OCI-M2 (cell line): Measurements from ENCODE around the gene IDI2.

Source experiments
- DNase-seq: peaks from one replicate; lab custom pipeline; 2025; ENCODE audit not compliant: unreplicated experiment; lab: John Stamatoyannopoulos, UW

IDI2 gene

DNA sequence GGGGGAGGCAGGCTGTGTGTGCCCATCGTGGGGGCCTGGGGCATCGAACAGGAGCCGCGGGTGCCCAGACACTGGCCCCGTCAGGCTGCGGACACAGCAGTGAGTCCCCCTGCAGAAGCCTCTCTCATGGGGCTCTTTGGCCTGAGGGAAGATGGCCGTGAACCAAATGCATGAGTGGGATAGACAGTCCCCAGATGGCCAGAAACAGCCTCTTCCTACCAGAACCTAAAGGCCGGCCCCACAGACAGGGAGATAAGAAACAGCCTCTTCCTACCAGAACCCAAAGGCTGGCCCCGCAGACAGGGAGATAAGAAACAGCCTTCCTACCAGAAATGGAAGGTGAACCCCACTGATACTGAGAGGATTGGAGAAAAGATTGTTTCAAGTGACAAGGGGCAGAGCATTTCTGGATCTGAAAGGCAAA is 16.6 kb downstream of the IDI2 start:
- DNase-seq, result no peak

GRCh38 chr10:1007583-1007982 is 18.1 kb downstream of the IDI2 start:
- no peak for DNase-seq

DNA sequence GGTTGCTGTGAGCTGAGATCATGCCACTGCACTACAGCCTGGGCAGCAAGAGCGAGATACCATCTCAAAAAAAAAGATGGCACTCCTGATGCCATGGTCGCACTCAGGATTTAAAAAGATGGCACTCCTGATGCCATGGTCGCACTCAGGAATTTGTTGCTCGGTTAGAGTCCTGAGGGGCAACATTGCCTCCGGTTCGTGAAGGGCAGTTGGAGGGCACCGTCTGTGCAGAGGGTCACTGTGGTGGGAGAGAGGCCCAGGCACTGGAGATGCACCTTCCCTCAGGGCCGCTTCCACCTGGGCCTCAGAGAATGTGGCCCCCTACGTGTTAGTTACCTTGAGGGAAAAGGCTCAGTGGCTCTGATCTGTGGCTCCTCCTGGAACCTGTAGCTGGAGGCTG is 19.1 kb downstream of the IDI2 start:
- DNase-seq, result no peak

DNA sequence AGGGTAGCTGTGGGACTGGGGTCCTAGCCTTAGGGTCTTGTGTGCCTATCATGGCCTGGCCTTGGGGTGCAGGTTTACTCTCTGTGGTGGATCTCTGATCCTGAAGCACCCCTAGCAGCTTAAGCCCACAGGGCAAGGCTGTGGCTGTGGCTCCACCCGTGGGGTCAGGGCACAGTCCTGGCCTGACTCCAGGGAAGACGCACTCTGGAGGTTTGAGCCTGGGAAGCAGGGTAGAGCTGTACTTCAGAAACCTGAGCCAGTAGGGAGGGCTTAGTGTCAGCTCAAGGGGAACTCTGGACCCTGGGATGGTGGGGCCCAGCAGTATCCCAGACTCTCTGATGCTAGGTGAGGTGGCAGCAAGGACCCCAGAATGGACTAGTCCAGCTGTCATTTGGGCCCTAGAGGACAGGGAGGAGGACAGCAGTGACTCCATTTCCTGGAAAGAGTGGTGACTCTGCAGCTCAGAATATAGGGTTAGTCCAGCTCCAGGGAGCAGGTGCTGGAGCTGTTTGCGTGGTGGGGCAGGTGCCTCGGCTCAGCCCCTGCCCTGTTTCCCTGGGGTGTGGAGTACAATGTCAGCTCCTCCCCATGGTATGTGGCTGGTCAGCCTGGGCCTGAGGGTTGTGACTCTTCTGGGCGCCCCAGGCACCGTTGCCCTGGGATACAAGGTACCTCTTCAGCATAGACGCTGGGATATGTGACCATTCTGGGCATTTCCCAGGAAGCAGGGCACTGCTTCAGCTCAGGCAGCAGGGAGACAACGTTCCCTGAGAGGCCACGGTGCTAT is 21.6 kb downstream of the IDI2 start:
- DNase-seq, result no peak

DNA sequence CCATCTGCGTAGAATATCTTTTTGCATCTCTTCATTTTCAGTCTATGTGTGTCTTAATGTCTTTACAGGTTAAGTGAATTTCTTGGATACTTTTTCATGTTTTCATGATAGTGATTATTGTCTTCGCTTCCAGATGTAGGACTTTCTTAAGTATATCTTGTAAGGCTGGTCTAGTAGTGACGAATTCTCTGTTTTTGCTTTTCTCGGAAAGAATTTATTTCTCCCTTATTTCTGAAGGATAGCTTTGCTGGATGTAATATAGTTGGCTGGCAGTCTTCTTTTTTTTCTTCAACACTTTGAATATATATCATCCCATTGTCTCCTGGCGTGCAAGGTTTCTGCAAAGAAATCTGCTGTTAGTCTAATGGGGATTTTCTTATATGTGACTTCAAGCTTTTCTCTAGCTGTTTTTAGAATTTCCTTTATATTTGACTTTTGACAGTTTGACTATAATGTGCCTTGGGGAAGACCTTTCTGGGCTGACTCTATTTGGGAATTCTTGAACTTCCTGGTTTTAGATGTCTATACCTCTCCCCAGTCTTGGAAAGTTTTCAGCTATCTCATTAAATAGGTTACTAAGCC is 23.1 kb downstream of the IDI2 start:
- DNase-seq, result no peak

- DNase-seq, result no peak
Observed at GRCh38 chr10:997266-998022, 28.2 kb downstream of the IDI2 start.

DNA sequence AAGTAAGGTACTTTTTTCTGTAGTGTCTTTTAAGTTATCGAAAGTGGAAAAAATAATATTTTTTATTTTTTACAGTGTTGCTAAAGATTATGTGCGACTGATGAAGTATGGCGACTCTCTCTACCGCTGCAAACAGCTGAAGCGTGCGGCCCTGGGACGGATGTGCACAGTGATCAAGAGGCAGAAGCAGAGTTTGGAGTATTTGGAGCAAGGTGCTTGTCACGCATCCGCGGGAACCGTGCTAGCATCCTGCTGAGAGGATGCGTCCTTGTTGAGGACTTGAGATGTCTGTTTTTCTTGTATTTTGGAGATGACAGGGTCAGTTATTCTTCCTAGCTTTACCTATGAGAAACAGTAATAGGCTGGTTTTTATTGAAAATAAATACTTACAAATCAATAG is 29.6 kb downstream of the IDI2 start:
- DNase-seq, result no peak

GRCh38 chr10:995559-995926 is 30.1 kb downstream of the IDI2 start:
- DNase-seq, result no peak

- DNase-seq, result no peak
Observed at GRCh38 chr10:994836-995558, 30.7 kb downstream of the IDI2 start.

GRCh38 chr10:992871-993270 is 32.8 kb downstream of the IDI2 start:
- DNase-seq, result no peak

GRCh38 chr10:992467-992866 is 33.2 kb downstream of the IDI2 start:
- no peak for DNase-seq

DNA sequence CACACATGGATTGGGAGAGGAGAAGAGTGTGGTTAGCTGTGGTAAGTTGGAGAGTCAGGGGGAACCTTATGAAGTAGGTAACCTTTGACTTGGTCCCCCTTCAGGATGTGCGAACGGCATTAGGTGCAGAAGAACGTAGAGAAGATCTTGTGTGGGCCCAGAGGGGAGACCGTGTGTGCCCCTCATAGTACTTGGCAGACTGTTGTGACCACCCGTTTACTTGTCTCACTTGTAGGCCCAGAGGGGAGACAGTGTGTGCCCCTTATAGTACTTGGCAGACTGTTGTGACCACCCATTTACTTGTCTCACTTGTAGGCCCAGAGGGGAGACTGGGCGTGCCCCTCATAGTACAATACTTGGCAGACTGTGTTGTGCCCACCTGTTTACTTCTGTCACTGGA is 34.9 kb downstream of the IDI2 start:
- no peak for DNase-seq

GRCh38 chr10:988667-989545 is 36.8 kb downstream of the IDI2 start:
- DNase-seq, result no peak

DNA sequence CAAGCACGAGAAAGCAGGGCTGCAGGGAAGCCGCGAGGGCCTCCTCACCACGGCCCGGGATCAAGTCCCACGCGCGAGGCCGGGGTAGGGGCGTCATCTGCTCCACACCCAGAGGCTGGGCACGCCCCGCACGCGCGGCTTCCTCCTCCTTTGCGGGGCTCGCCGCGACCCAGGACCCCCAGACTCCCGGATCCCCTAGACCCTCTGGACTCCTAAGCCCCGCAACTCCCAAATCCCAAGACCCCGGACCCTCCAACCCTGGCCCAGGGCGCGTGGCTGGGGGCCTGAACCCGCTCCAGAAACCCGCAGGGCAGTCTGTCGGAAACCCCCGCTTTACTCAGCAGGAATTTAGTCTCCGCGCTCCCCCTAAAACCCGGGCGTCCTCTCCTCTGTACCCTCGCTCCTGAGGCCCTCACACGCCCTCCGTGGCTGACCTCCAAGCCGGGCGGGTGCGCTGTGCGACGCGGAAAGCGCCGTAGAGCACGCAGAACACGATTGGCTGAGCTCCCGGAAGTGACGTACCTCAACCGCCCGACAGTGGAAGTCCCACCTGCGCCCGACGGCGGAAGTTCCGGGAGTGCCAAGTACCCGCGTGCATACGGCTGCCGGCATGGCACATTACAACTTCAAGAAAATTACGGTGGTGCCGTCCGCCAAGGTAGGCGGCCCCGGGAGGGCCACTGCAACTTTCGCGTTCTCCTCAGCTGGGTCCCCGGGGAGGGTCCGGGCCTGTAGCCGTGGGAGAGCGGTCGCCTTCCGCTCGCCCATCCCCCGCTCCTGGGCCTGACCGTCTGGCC is 37.6 kb downstream of the IDI2 start, which contains the start of gene GTPBP4:
Gene GTPBP4 (plus strand): TSS at position 565 of the 797 bp plus-strand sequence. CDS start 46 bp downstream, at position 611.
- DNase-seq, result no peak

GRCh38 chr10:987620-987869 is 38.1 kb downstream of the IDI2 start:
- DNase-seq, result no peak

- DNase-seq, result peak; percentile 48
Observed at GRCh38 chr10:986881-987619, 38.6 kb downstream of the IDI2 start.

DNA sequence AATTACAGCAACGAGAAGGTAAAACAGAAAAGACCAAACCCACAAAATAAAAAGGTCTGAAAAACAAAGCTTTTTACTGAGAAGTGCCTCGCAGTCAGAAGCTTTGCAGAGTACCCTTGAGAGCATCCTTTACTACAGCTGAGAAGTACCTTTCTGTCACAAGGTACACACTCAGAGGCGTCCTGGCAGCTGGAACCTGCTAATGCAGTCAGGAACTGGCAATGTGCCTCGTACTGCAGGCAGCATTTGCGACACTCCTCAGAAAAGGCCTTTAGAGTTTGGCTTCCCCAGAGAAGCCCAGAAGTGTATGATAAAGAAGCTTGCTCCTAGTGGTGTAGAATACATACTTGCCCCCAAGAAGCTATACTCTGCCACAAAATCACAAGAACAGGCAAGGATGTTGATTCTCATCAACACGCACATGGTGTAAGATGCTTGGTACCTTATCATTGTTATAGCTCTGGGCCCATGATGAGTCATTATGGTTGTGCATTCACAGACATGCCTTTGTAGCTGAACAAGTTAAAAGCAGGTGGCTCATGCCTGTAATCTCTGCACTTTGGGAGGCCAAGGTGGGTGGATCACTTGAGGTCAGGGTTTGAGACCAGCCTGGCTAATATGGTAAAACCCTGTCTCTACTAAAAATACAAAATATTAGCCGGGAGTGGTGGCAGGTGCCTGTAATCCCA is 39.4 kb downstream of the IDI2 start:
- DNase-seq, result no peak

GRCh38 chr10:985361-985760 is 40.3 kb downstream of the IDI2 start:
- no peak for DNase-seq
